H7 (cell line): ENCODE measurements around the gene DPH1. TPM values are rescaled to one million over a fixed set of nuclear protein-coding genes. Genes with fewer than 3 reads are reported as not detected.

ENCODE experiments used
- DNase-seq: peaks from one replicate; pipeline ENCODE4 v3.0.0; 2012
- H3K27me3 ChIP-seq: 2 replicates; pipeline ENCODE4 v1.6.0; 2011; ENCODE audit warnings: mild to moderate bottlenecking, low read length; ENCODE audit not compliant: control insufficient read depth, insufficient read depth
- H3K36me3 ChIP-seq: replicated peaks from 2 replicates; pipeline ENCODE4 v1.5.1; 2011; ENCODE audit warnings: low read length; ENCODE audit not compliant: control insufficient read depth, insufficient read depth
- H3K4me3 ChIP-seq: 2 replicates; pipeline ENCODE4 v1.5.1; 2011; ENCODE audit warnings: low read depth, mild to moderate bottlenecking, control low read depth, low read length, moderate library complexity; ENCODE audit not compliant: insufficient read depth
- total RNA-seq: library from RNA; depleted of rRNA; stranded (reverse); fragments of >200 nt; shearing (Covaris generic); gene quantifications from 2 replicates; pipeline ENCODE4 v1.2.3, GENCODE V29; 2014

DPH1 gene
- total RNA-seq, 1 experiment from 2014 or later: 37.0 TPM

- DNase-seq: no peak
- Histone ChIP-seq H3K36me3 (no peaks in the 10 kb centered on the region), H3K27me3 (peaks cover 37% of the 10 kb centered on the region), H3K4me3 (peak overlapping the region; percentile 95)
Measured at GRCh38 chr17:2030779-2031163, 818 bp downstream of the DPH1 start.

DNA sequence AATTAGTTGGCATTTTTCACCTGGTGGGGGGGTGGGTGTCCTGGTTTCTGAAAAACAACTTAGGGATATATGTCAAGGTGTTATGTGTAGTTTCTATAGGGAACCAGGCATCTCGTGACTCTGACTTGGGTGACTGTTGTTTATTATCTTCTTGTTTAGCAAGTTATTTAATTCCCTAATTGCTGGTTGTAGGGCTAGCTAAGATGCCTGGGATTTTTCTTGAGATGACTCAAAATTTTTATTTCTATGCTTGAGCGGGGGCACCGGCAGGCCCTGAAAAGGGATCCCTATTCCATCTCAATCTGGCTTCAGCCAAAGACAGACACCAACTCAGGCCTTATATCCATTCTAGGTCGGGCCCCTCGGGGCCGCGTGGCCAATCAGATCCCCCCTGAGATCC, 3.2 kb downstream of the DPH1 start:
- DNase-seq: no peak
- H3K27me3 ChIP-seq: peaks cover 16% of the 10 kb centered on the region
- H3K4me3 ChIP-seq: no peak overlapping the region
- H3K36me3 ChIP-seq: no peaks in the 10 kb centered on the region; the same call in 1 of the 2 replicates

- Histone ChIP-seq H3K36me3 (no peaks in the 10 kb centered on the region; the same call in 1 of the 2 replicates), H3K27me3 (peaks cover 6% of the 10 kb centered on the region), H3K4me3 (no peak overlapping the region)
- no peak for DNase-seq
Measured at GRCh38 chr17:2034157-2034556, 4.2 kb downstream of the DPH1 start.

DNA sequence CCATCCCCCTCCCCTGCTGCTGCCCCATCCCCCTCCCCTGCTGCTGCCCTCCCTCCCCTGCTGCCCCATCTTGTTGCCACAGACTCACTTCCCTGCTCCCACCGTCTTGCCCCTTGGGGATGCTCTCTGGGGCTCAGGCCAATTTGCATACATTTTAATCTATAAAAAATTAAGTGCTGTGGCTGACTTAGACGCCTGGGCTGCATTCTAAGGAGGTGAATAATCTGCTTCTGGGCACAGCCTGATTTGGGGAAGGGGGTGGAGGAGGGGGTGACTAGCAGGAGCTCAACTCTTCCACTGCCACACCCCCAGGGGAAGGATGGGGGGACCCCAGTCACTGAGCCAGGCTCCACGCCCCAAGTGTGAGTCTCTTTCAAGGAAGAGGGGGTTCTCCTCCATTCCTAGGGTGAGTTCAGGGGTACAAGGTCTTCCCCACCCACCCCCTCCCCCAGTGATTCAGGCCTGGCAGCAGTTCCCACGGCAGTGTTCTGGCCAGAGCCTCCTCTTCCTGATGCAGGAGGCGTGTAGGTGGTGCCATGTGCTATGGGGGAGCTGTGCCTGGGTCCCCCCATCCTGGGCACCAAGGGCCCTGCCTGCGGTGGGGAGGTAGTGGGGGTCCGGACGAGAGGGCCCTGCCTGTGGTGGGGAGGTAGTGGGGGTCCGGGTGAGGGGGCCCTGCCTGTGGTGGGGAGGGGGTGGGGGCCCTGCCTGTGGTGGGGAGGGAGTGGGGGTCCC, 5.0 kb downstream of the DPH1 start:
- no peaks in the 10 kb centered on the region for H3K27me3 ChIP-seq
- no peaks in the 10 kb centered on the region; the same call in 1 of the 2 replicates for H3K36me3 ChIP-seq
- H3K4me3 ChIP-seq: no peak overlapping the region
- peak; percentile 77 for DNase-seq

DNA sequence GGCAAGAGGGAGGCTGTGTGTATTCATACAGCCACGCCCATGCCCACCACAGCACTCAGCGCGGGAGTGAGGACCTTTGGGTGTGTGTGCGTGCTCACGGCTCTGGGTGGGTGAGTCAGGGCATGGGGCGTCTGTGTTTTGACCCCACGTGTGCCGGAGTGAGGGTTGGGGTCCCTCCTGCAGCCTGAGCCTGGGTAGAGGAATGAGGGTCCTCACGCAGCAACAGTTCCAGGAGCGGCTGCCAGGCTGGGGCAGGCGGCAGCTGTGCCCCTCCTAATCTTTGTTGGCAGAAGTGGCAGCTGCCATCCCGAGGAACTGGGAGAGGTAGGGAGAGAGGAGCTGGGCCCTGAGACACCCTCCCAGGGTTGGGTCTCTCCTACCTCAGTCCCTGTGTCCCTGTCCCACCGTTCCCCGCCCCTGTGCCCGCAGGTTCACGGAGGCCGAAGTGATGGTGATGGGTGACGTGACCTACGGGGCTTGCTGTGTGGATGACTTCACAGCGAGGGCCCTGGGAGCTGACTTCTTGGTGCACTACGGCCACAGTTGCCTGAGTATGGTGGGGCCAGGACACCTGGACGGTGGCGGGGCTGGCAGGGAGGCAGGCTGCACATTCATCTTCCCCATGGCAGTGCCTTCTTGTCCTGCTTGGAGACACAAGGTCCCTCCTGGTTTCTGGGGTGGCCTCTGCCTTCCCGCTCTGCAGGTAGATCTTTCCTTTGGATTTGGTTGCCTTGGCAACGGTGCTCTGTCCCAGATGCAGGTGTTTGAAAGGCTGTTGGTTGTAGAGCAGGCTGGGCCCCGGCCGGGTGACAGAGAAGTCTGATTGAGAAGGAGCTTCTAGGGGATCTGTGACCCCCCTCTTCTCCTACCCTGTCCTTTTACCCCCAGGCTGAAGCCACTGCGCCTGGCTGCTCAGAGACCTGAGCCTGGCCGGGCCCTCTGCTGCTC, 5.9 kb downstream of the DPH1 start:
- Histone ChIP-seq H3K4me3 (no peak overlapping the region), H3K27me3 (no peaks in the 10 kb centered on the region), H3K36me3 (no peaks in the 10 kb centered on the region; the same call in 1 of the 2 replicates)
- DNase-seq: no peak

DNA sequence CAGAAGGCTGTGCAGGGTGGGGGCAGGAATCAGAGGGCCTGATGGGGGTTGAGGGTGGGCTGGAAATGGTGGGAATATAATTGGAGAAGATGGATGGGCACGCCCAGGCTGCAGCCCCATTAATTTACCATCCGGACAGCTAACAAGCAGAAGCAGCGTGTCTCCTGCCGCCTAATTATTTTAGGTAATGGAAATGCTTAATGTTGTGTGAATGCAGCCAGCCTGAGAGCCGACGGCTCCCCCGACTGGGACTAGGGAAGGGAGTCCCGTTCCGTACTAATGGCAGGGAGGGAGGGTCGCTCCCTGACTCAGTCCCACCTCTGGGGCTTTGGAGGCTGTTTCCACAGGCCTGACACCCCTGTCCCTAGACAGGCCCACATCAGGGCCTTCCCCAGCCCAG, 7.2 kb downstream of the DPH1 start:
- Histone ChIP-seq H3K36me3 (no peaks in the 10 kb centered on the region; the same call in 1 of the 2 replicates), H3K27me3 (no peaks in the 10 kb centered on the region), H3K4me3 (no peak overlapping the region)
- DNase-seq: no peak

DNA sequence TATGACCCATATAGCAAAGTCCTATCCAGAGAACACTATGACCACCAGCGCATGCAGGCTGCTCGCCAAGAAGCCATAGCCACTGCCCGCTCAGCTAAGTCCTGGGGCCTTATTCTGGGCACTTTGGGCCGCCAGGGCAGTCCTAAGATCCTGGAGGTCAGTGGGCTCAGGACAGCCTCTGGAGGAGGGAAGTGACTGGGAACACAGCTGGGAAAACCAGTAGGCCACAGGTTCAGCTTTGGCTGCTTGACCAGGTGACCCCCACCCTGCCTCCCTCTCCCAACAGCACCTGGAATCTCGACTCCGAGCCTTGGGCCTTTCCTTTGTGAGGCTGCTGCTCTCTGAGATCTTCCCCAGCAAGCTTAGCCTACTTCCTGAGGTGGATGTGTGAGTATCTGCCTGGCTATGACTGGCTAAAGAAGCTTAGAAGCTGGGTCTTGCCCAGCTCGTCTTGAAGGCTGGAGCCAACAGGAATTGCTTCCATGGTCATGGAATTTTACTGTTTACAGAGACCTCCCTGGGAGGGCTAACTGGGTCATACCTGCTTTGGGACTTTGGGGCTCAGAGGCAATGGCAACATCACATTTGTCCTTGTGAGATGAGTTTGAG, 10.4 kb downstream of the DPH1 start:
- H3K27me3 ChIP-seq: no peaks in the 10 kb centered on the region
- H3K36me3 ChIP-seq: peaks cover 4% of the 10 kb centered on the region
- H3K4me3 ChIP-seq: no peak overlapping the region
- DNase-seq: no peak

- Histone ChIP-seq H3K36me3 (peaks cover 4% of the 10 kb centered on the region), H3K4me3 (peak overlapping the region; percentile 85), H3K27me3 (no peaks in the 10 kb centered on the region)
- no peak for DNase-seq
Measured at GRCh38 chr17:2040942-2041560, 11.1 kb downstream of the DPH1 start.

GRCh38 chr17:2041561-2042389, 11.8 kb downstream of the DPH1 start, which contains the start of gene OVCA2:
TSS of gene OVCA2 (plus strand) at chr17:2042022. CDS start at chr17:2042048, 26 bp downstream.
- peak; percentile 99 for DNase-seq
- H3K27me3 ChIP-seq: no peaks in the 10 kb centered on the region
- H3K36me3 ChIP-seq: peaks cover 4% of the 10 kb centered on the region
- H3K4me3 ChIP-seq: peak within 1 kb of the TSS; percentile 85

DNA sequence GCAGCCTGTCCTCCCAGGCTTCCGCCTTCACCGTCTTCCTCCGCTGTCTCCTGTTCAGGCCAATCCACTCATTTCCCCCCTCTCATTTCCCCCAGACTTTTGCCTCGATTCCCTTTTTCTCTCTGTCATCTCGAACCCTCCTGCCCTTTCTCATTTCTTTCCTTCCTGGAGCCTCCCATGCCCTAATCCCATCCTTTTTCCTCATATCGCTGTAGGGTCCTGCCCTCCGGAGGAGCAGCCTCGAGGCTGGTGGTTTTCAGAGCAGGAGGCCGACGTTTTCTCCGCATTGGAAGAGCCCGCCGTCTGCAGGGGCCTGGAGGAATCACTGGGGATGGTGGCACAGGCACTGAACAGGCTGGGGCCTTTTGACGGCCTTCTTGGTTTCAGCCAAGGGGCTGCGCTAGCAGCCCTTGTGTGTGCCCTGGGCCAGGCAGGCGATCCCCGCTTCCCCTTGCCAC, 12.5 kb downstream of the DPH1 start:
- DNase-seq: no peak
- no peaks in the 10 kb centered on the region for H3K27me3 ChIP-seq
- H3K4me3 ChIP-seq: peak overlapping the region; percentile 85
- peaks cover 4% of the 10 kb centered on the region for H3K36me3 ChIP-seq

DNA sequence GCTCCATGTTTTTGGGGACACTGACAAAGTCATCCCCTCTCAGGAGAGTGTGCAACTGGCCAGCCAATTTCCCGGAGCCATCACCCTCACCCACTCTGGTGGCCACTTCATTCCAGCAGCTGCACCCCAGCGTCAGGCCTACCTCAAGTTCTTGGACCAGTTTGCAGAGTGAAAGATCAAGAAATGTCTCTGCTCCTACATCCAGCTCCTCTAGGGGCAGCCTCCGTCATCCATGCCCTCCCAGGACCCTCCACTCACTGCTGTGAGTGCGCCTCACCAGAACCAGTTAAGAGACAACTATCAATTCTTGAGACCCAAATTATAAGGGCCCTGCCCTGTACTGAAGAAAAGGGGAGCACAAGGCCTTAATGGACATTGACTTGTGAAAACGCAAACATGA, 13.0 kb downstream of the DPH1 start:
- Histone ChIP-seq H3K27me3 (peaks cover 1% of the 10 kb centered on the region), H3K4me3 (no peak overlapping the region; the same call in 1 of the 2 replicates), H3K36me3 (peaks cover 4% of the 10 kb centered on the region)
- no peak for DNase-seq

- H3K36me3 ChIP-seq: peaks cover 4% of the 10 kb centered on the region
- no peak overlapping the region for H3K4me3 ChIP-seq
- peaks cover 9% of the 10 kb centered on the region for H3K27me3 ChIP-seq
- DNase-seq: no peak
Measured at GRCh38 chr17:2043785-2044184, 13.8 kb downstream of the DPH1 start.

DNA sequence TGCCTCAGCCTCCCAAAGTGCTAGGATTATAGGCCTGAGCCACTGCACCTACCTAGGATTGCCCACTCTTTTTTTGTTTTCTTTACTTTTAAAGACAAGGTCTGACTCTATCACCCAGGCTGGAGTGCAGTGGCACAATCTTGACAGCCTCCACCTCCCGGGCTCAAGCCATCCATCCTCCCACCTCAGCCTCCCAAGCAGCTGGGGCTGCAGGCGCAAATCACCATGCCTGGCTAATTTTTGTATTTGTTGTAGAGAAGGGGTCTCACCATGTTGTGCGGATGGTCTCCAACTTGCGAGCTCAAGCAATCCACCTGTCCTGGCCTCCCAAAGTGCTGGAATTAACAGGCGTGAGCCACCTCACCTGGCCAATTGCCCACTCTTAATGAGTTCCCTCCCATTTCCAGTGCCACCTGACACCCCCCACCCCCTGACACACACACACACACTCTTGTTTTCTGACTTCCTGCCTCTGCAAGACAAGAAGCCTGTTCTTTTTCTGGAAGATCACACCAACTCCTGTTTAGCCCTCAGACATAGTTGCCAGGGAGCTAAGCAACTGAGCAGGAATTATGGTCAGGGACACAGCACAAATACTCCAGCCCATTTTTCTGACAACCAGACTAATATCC, 14.4 kb downstream of the DPH1 start:
- Histone ChIP-seq H3K27me3 (peaks cover 15% of the 10 kb centered on the region), H3K4me3 (no peak overlapping the region), H3K36me3 (peaks cover 4% of the 10 kb centered on the region)
- DNase-seq: no peak
